ENCODE measurements around the gene GNPNAT1. TPM values are rescaled to one million over a fixed set of nuclear protein-coding genes. Genes with fewer than 3 reads are reported as not detected.
"Not testable (repeated sequence)": the region's sequence is repeated elsewhere in the genome, so short reads cannot be mapped to it uniquely, and the experiment has no call there.

The GNPNAT1 gene
- total RNA-seq, 3 donors from 2014 or later: 32.3 to 37.4 (median 32.5) TPM

DNA sequence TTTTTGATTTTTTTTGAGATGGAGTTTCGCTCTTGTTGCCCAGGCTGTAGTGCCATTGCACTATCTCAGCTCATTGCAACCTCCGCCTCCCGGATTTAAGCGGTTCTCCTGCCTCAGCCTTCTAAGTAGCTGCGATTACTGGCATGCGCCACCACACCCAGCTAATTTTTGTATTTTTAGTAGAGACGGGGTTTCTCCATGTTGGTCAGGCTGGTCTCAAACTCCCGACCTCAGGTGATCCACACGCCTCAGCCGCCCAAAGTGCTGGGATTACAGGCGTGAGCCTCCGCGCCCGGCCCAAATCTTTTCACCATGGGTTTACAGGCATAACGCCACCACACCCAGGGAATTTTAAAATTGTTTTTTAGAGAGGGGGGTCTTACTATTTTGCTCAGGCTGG is 62.4 kb downstream of the GNPNAT1 start:
- not testable (repeated sequence) for ATAC-seq; H3K9me3 Mint-ChIP-seq; H3K27me3 Mint-ChIP-seq (ENCODE audit: low read depth); DNase-seq
- Mint-ChIP-seq H3K4me3 (peak overlapping the region; percentile 66), H3K36me3 (ENCODE audit: insufficient read depth) (peaks cover 24% of the 10 kb centered on the region), H3K4me1 (ENCODE audit: low read depth) (peaks cover 31% of the 10 kb centered on the region)

DNA sequence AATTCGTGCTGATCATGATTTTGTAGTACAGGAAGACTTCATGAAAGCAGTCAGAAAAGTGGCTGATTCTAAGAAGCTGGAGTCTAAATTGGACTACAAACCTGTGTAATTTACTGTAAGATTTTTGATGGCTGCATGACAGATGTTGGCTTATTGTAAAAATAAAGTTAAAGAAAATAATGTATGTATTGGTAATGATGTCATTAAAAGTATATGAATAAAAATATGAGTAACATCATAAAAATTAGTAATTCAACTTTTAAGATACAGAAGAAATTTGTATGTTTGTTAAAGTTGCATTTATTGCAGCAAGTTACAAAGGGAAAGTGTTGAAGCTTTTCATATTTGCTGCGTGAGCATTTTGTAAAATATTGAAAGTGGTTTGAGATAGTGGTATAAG is 63.9 kb downstream of the GNPNAT1 start:
- Mint-ChIP-seq H3K4me1 (ENCODE audit: low read depth) (peaks cover 28% of the 10 kb centered on the region), H3K36me3 (ENCODE audit: insufficient read depth) (peaks cover 20% of the 10 kb centered on the region)
- DNase-seq; ATAC-seq; H3K27me3 Mint-ChIP-seq (ENCODE audit: low read depth); H3K4me3 Mint-ChIP-seq; H3K9me3 Mint-ChIP-seq: not testable (repeated sequence)

Other genes starting within 250 kb of the GNPNAT1 start
- gene TXNDC16, start 239.1 kb downstream of the GNPNAT1 start, total RNA-seq: 1 to 10 TPM; 1.5 to 2.7 (median 2.4) TPM
- gene GPR137C, start 238.8 kb downstream of the GNPNAT1 start, total RNA-seq: under 1 TPM in 2 of 3 donors, not detected in 1; 0.11 to 0.13 TPM
- gene ERO1A, start 96.0 kb downstream of the GNPNAT1 start, total RNA-seq: 100 to 1,000 TPM; 109 to 115 (median 112) TPM
- gene PSMC6, start 84.4 kb downstream of the GNPNAT1 start, total RNA-seq: 100 to 1,000 TPM; 149 to 177 (median 162) TPM
- 10 to 100 TPM; 18.5 to 18.9 (median 18.6) TPM for gene STYX, start 61.4 kb downstream of the GNPNAT1 start, total RNA-seq
- 1 to 10 TPM in 2 of 3 donors, under 1 TPM in 1; 0.94 to 1.9 (median 1.6) TPM for gene FERMT2, start 159.4 kb upstream of the GNPNAT1 start, total RNA-seq

All from activated T-cell treated with anti-CD3 and anti-CD28 coated beads, Interleukin-2, amount 50 U/mL, for 4 hours (primary cell).